Activated T-helper 2 cell treated with anti-CD3 and anti-CD28 coated beads, Interferon-gamma antibody, Interleukin-2, Interleukin-4, amounts not matched to agents 10 μg/mL and 5 μg/mL and 100 μg/mL, durations not matched to agents 14 hours and 24 hours and 36 hours (primary cell): Measurements from ENCODE around the gene SV2A. TPM values are rescaled to one million over a fixed set of nuclear protein-coding genes. Genes with fewer than 3 reads are reported as not detected.
A peak's percentile ranks its signal among the peaks of the same experiment; 100 is the strongest.
"Not testable (repeated sequence)": the region's sequence is repeated elsewhere in the genome, so short reads cannot be mapped to it uniquely, and the experiment has no call there.

Experiments
- DNase-seq: peaks from one replicate; pipeline ENCODE4 v3.0.0; 2021; ENCODE audit warnings: low spot score
- H3K27ac Mint-ChIP-seq: one replicate; pipeline ENCODE4 v1.8.0; 2021; ENCODE audit warnings: mixed read lengths
- H3K27me3 Mint-ChIP-seq: one replicate; pipeline ENCODE4 v1.8.0; 2021; ENCODE audit warnings: low read depth, mixed read lengths
- H3K36me3 Mint-ChIP-seq: one replicate; pipeline ENCODE4 v1.8.0; 2021; ENCODE audit warnings: low read depth, mixed read lengths
- H3K4me1 Mint-ChIP-seq: one replicate; pipeline ENCODE4 v1.8.0; 2021; ENCODE audit warnings: low read depth, mixed read lengths
- H3K4me3 Mint-ChIP-seq: one replicate; pipeline ENCODE4 v1.8.0; 2021; ENCODE audit warnings: low read depth, mild to moderate bottlenecking, moderate library complexity, mixed read lengths
- H3K9me3 Mint-ChIP-seq: one replicate; pipeline ENCODE4 v1.8.0; 2021; ENCODE audit warnings: mixed read lengths
- intact Hi-C: fragments of 100-400 bp; cut with micrococcal nuclease; formaldehyde crosslinking; loops from one replicate; pipeline ENCODE4 v1.15.1; 2023
- total RNA-seq: library from RNA; stranded (reverse); gene quantifications from 2 replicates; pipeline ENCODE4 v1.2.3, GENCODE V29; 2022

The SV2A gene
- total RNA-seq, 1 donor from 2014 or later = 18.4 TPM

DNA sequence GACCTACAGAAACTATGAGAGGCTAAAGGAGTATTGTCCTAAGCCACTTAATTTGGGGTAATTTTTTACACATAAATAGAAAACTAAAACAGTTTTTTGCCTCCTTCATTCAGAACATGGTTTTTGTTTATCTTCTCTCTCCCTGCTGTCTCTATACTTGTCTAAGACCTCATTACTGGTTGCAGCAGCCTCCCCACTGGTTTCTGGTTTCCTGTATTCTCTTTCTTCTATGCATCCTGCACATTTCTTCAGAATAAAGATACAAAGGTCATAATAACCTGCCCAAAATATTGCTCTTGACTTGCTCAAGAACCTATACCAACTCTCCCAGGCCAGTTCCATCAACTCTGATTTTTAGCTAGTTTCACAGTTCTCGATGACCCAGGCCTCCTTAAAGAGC lies 38.1 kb downstream of the SV2A start:
- Mint-ChIP-seq H3K4me3 (peak overlapping the region; percentile 20), H3K4me1 (peaks cover 24% of the 10 kb centered on the region), H3K36me3 (no peaks in the 10 kb centered on the region), H3K27ac (peak overlapping the region; percentile 82), H3K27me3 (no peaks in the 10 kb centered on the region), H3K9me3 (no peaks in the 10 kb centered on the region)
- DNase-seq = no peak
- intact Hi-C loops = no loop called here

DNA sequence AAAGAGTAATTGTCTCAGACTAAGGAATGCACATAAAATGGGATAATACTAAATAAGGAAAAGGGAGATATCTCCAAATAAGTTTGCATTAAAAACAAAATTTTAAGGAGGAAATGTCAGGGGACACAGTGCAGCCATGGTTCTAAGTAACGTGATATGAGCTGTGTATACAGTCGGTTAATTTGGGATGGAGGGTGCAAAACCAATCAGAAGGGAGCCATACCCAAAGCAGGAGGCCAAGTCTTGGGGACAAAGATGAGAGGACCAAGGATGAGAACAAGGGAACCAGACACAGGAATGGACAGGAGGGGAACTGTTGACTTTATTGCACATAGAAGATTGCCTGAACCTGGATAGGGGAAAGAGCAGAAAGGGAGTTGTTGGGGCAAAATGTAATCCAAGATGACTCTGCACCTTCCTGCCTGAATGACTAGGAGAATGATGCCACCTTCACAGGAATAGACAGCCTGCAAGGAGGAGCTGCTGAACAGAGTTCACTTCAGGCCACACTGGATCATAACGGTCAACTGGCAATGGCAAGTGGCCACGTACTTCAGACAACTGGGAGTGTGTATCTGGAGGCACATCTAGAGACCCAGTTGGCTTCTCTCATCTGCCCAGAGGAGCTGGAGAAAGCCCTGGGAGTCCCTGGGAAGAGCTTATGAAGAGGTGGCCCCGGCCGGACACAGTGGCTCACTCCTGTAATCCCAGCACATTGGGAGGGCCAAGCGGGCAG lies 40.3 kb downstream of the SV2A start:
- Mint-ChIP-seq H3K4me3 (no peak overlapping the region), H3K27me3 (no peaks in the 10 kb centered on the region), H3K9me3 (no peaks in the 10 kb centered on the region), H3K36me3 (no peaks in the 10 kb centered on the region), H3K27ac (no peak overlapping the region), H3K4me1 (peaks cover 23% of the 10 kb centered on the region)
- DNase-seq = no peak
- intact Hi-C loops = no loop called here

DNA sequence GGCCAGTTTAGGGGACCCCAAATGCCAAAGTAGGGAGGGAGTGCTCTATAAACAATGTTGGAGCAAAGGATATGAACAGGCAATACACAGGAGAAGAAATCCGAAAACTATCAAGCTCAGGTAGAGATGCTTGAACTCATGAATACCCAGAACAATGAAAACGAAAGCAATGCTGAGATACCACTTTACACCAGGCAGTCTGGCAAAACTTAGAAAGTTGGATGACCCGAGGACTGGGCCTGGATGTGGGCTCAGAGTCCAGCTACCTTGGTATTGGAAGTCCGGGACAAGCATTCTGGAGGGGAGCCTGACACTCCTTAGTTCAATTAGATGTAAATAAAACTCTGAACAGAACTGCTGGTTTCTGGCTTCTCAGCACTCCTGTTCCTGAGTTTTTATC lies 44.6 kb downstream of the SV2A start:
- H3K4me1 Mint-ChIP-seq, intact Hi-C loops, H3K27me3 Mint-ChIP-seq, H3K9me3 Mint-ChIP-seq, H3K27ac Mint-ChIP-seq, DNase-seq, H3K4me3 Mint-ChIP-seq, H3K36me3 Mint-ChIP-seq: not testable (repeated sequence)

DNA sequence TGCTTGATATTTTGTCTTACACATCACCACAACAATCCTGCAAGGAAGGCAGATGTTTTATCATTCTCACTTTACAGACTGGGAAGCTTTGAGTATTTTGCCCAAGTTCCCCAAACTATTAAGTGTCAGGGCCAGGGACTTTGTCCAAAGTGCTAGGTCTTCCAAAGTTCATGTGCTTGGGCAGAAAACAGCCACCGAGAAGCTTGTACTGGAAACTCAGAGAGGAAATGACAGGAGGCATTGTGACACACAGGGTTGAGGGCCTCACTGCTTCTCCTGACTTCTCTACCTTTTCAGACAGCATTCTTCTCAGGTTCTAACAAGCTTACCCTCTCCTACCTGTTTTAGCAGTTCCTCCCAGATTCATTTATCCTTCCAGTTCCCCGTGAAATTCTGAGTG lies 50.8 kb downstream of the SV2A start:
- H3K9me3 Mint-ChIP-seq, DNase-seq, H3K27me3 Mint-ChIP-seq, intact Hi-C loops, H3K4me3 Mint-ChIP-seq, H3K36me3 Mint-ChIP-seq, H3K4me1 Mint-ChIP-seq, H3K27ac Mint-ChIP-seq: not testable (repeated sequence)

DNA sequence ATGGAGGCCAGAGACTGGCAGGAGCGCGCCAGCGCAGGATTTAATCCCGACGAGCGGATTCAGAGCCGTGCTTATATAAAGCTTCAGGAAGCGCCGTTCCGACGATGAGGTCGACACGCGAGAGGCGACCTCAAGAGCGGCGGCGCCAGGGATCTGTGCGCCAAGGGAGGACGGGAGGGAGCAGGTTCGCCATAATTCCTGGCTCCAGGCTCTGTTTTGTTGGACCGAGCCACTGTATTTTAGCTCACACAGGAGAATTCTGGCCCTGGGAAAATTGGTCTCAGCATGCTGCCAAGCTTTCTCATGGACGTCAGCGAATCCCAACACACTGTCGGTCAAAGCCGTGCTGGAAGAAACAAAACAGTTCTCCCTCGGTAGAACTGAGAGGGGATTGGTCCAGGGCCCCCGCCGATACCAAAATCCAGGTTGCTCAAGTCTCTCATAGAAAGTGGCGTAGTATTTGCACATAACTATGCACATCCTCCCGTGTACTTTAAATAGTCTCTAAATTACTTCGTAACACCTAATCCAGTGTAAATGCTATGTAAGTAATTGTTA lies 56.1 kb downstream of the SV2A start:
- H3K36me3 Mint-ChIP-seq, H3K27me3 Mint-ChIP-seq, intact Hi-C loops, H3K4me1 Mint-ChIP-seq, H3K9me3 Mint-ChIP-seq, DNase-seq, H3K27ac Mint-ChIP-seq, H3K4me3 Mint-ChIP-seq: not testable (repeated sequence)

DNA sequence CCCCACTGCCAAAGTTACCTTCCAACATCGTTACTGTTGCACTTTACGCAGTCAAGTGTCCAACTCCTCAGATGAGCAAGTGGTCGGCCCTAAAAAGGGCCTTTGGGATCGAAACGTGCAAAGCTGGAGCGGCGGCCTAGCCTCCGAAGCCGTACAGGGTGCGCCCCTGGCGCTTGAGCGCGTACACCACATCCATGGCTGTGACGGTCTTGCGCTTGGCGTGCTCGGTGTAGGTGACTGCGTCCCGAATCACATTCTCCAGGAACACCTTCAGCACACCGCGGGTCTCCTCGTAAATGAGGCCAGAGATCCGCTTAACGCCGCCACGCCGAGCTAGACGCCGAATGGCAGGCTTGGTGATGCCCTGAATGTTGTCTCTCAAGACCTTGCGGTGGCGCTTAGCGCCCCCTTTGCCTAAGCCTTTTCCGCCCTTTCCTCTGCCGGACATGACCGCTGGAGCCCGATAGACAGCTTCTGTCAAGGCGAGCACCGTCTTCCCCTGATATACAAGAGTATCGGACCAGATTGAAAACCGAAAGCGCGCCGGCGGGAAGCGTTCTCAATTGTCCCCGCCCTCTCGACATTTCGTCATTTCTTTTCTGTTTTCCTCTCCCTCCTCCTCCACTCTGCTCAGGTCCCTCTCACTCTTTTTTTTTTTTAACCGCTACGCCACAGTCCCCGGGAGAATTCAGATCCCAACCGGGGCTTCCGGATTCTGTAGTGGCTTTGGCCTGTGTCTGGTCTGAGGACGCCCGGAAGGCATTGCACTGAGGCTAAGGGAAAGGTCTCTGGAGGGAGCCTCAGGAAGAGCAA lies 56.8 kb downstream of the SV2A start:
- H3K36me3 Mint-ChIP-seq, H3K27ac Mint-ChIP-seq, H3K4me3 Mint-ChIP-seq, H3K9me3 Mint-ChIP-seq, H3K4me1 Mint-ChIP-seq, H3K27me3 Mint-ChIP-seq, intact Hi-C loops, DNase-seq: not testable (repeated sequence)

DNA sequence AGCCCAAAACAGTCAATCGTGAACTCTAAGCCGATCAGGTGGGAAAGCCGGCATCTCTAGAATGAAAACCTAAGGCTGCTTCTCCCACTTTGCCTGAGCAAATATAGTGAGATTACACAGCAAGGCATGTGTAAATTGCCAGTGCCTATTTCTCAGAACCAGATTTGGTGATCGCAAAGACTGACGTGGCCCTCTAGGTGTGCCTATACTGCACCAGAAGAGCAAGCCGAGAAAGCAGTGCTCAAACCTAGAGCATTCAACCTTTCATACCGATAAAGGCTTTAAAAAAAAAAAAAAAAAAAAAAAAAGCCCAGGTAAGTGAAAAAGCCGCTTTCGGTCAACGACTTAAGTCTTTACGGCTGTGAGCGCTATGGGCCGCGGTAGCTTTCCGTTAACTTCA lies 57.4 kb downstream of the SV2A start:
- H3K27me3 Mint-ChIP-seq, H3K4me1 Mint-ChIP-seq, intact Hi-C loops, H3K27ac Mint-ChIP-seq, H3K4me3 Mint-ChIP-seq, DNase-seq, H3K36me3 Mint-ChIP-seq, H3K9me3 Mint-ChIP-seq: not testable (repeated sequence)

Other genes with a start within 250 kb of the SV2A start
- not detected in 2 replicates for gene FCGR1A, start 135.2 kb downstream of the SV2A start, total RNA-seq
- 23.6 and 26.6 TPM in 2 replicates for gene BOLA1, start 18.3 kb downstream of the SV2A start, total RNA-seq
- gene SF3B4, start 10.0 kb upstream of the SV2A start, total RNA-seq = 109 and 113 TPM in 2 replicates
- gene MTMR11, start 19.0 kb upstream of the SV2A start, total RNA-seq = 5.2 and 5.5 TPM in 2 replicates
- gene OTUD7B, start 92.9 kb upstream of the SV2A start, total RNA-seq = 26.1 and 28.2 TPM in 2 replicates
- gene VPS45, start 149.9 kb upstream of the SV2A start, total RNA-seq = 21.9 TPM in 2 replicates
- gene PLEKHO1, start 232.1 kb upstream of the SV2A start, total RNA-seq = 29.3 and 31.2 TPM in 2 replicates